Neuron (in vitro differentiated cells): ENCODE results near the gene TMEM161A.
"Not testable (repeated sequence)": the region's sequence is repeated elsewhere in the genome, so short reads cannot be mapped to it uniquely, and the experiment has no call there.

Experiments
- H2AFZ ChIP-seq: one replicate; pipeline ENCODE4 v1.6.1; 2013; ENCODE audit warnings: low read depth, mild to moderate bottlenecking, inconsistent platforms, low read length, moderate library complexity
- H3K27me3 ChIP-seq: one replicate; pipeline ENCODE4 v1.6.1; 2013; ENCODE audit warnings: low read length; ENCODE audit not compliant: insufficient read depth
- H3K36me3 ChIP-seq: one replicate; pipeline ENCODE4 v1.6.1; 2013; ENCODE audit warnings: low read length; ENCODE audit not compliant: insufficient read depth
- H3K4me1 ChIP-seq: one replicate; pipeline ENCODE4 v1.6.1; 2013; ENCODE audit warnings: low read length; ENCODE audit not compliant: insufficient read depth
- H3K4me3 ChIP-seq: 2 replicates; pipeline ENCODE4 v1.5.1; 2013; ENCODE audit warnings: mild to moderate bottlenecking, low read length, moderate library complexity
- H3K9me3 ChIP-seq: one replicate; pipeline ENCODE4 v1.6.1; 2013; ENCODE audit warnings: low read length

TMEM161A gene

GRCh38 chr19:19148504-19148903 lies 10.2 kb upstream of the TMEM161A start:
- H3K4me3 ChIP-seq, H2AFZ ChIP-seq, H3K4me1 ChIP-seq, H3K27me3 ChIP-seq, H3K9me3 ChIP-seq: not testable (repeated sequence)
- H3K36me3 ChIP-seq: peaks cover 12% of the 10 kb centered on the region

- Histone ChIP-seq H2AFZ (no peak overlapping the region), H3K36me3 (peaks cover 12% of the 10 kb centered on the region), H3K27me3 (no peaks in the 10 kb centered on the region), H3K4me3 (no peak overlapping the region), H3K9me3 (no peaks in the 10 kb centered on the region), H3K4me1 (no peaks in the 10 kb centered on the region)
Observed at GRCh38 chr19:19147344-19147743, 9.1 kb upstream of the TMEM161A start.

- H3K27me3 ChIP-seq: no peaks in the 10 kb centered on the region
- H3K4me3 ChIP-seq: no peak overlapping the region
- no peaks in the 10 kb centered on the region for H3K4me1 ChIP-seq
- H3K9me3 ChIP-seq: no peaks in the 10 kb centered on the region
- H2AFZ ChIP-seq: no peak overlapping the region
- H3K36me3 ChIP-seq: peaks cover 12% of the 10 kb centered on the region
Observed at GRCh38 chr19:19146865-19147264, 8.6 kb upstream of the TMEM161A start.

- H3K27me3 ChIP-seq: no peaks in the 10 kb centered on the region
- no peaks in the 10 kb centered on the region for H3K9me3 ChIP-seq
Observed at GRCh38 chr19:19145684-19146608, 7.7 kb upstream of the TMEM161A start.

GRCh38 chr19:19145281-19145680 lies 7.0 kb upstream of the TMEM161A start:
- H2AFZ ChIP-seq: no peak overlapping the region
- H3K9me3 ChIP-seq: no peaks in the 10 kb centered on the region
- H3K36me3 ChIP-seq: peaks cover 12% of the 10 kb centered on the region
- no peaks in the 10 kb centered on the region for H3K4me1 ChIP-seq
- no peak overlapping the region for H3K4me3 ChIP-seq
- H3K27me3 ChIP-seq: no peaks in the 10 kb centered on the region

More at GRCh38 chr19:19145684-19146608, 7.7 kb upstream of the TMEM161A start:
- Histone ChIP-seq H3K36me3 (peaks cover 12% of the 10 kb centered on the region), H3K4me3 (no peak overlapping the region), H3K4me1 (no peaks in the 10 kb centered on the region), H2AFZ (no peak overlapping the region)

GRCh38 chr19:19142347-19142746 lies 4.1 kb upstream of the TMEM161A start:
- no peak overlapping the region for H3K4me3 ChIP-seq
- no peaks in the 10 kb centered on the region for H3K27me3 ChIP-seq
- H2AFZ ChIP-seq: no peak overlapping the region
- peaks cover 2% of the 10 kb centered on the region for H3K36me3 ChIP-seq
- H3K9me3 ChIP-seq: no peaks in the 10 kb centered on the region
- no peaks in the 10 kb centered on the region for H3K4me1 ChIP-seq

- Histone ChIP-seq H3K9me3 (no peaks in the 10 kb centered on the region), H3K4me1 (no peaks in the 10 kb centered on the region), H3K4me3 (no peak overlapping the region), H2AFZ (no peak overlapping the region), H3K36me3 (no peaks in the 10 kb centered on the region), H3K27me3 (no peaks in the 10 kb centered on the region)
Observed at GRCh38 chr19:19140476-19140875, 2.2 kb upstream of the TMEM161A start.

- H3K4me1 ChIP-seq: no peaks in the 10 kb centered on the region
- H3K27me3 ChIP-seq: no peaks in the 10 kb centered on the region
- H3K9me3 ChIP-seq: no peaks in the 10 kb centered on the region
- H2AFZ ChIP-seq: no peak overlapping the region
- H3K36me3 ChIP-seq: no peaks in the 10 kb centered on the region
- H3K4me3 ChIP-seq: no peak overlapping the region
Observed at GRCh38 chr19:19139876-19140229, 1.6 kb upstream of the TMEM161A start.

GRCh38 chr19:19137556-19138108 lies 646 bp downstream of the TMEM161A start:
- Histone ChIP-seq H3K27me3 (no peaks in the 10 kb centered on the region), H3K36me3 (no peaks in the 10 kb centered on the region), H3K9me3 (no peaks in the 10 kb centered on the region), H2AFZ (peak overlapping the region; percentile 78), H3K4me1 (no peaks in the 10 kb centered on the region), H3K4me3 (peak overlapping the region; percentile 76)

GRCh38 chr19:19135713-19136112 lies 2.6 kb downstream of the TMEM161A start:
- not testable (repeated sequence) for H3K36me3 ChIP-seq, H3K27me3 ChIP-seq, H2AFZ ChIP-seq, H3K4me1 ChIP-seq, H3K4me3 ChIP-seq, H3K9me3 ChIP-seq

- H2AFZ ChIP-seq: no peak overlapping the region
- peaks cover 4% of the 10 kb centered on the region for H3K36me3 ChIP-seq
- H3K9me3 ChIP-seq: peaks cover 6% of the 10 kb centered on the region
- H3K27me3 ChIP-seq: no peaks in the 10 kb centered on the region
- H3K4me1 ChIP-seq: no peaks in the 10 kb centered on the region
- H3K4me3 ChIP-seq: no peak overlapping the region
Observed at GRCh38 chr19:19134687-19135158, 3.6 kb downstream of the TMEM161A start.

- no peaks in the 10 kb centered on the region for H3K4me1 ChIP-seq
Observed at GRCh38 chr19:19133985-19134384, 4.3 kb downstream of the TMEM161A start.

GRCh38 chr19:19132912-19133311 lies 5.4 kb downstream of the TMEM161A start:
- no peaks in the 10 kb centered on the region for H3K4me1 ChIP-seq
- no peak overlapping the region for H3K4me3 ChIP-seq
- H3K36me3 ChIP-seq: peaks cover 4% of the 10 kb centered on the region
- no peak overlapping the region for H2AFZ ChIP-seq
- H3K27me3 ChIP-seq: no peaks in the 10 kb centered on the region
- H3K9me3 ChIP-seq: peaks cover 6% of the 10 kb centered on the region

More at GRCh38 chr19:19133985-19134384, 4.3 kb downstream of the TMEM161A start:
- H3K36me3 ChIP-seq: peaks cover 4% of the 10 kb centered on the region
- no peak overlapping the region for H2AFZ ChIP-seq
- no peak overlapping the region for H3K4me3 ChIP-seq
- peaks cover 6% of the 10 kb centered on the region for H3K9me3 ChIP-seq
- no peaks in the 10 kb centered on the region for H3K27me3 ChIP-seq
